Right renal cortex interstitium (tissue), 3 donors: ENCODE measurements around the gene SNIP1. TPM values are rescaled to one million over a fixed set of nuclear protein-coding genes. Genes with fewer than 3 reads are reported as not detected.

Source experiments
- polyA plus RNA-seq, 3 donors: library from polyadenylated mRNA; unstranded; fragments of 120-200 nt; gene quantifications; one replicate each; pipeline ENCODE4 v1.2.1, GENCODE V29; 2013; ENCODE audit not compliant: insufficient read length in 3 of 3

SNIP1 gene
- polyA plus RNA-seq, 3 donors: 13.4 to 15.1 (median 13.4) TPM

Other genes with a start within 250 kb of the SNIP1 start
- gene ZC3H12A, start 79.7 kb downstream of the SNIP1 start, polyA plus RNA-seq: 1 to 10 TPM; 1.1 to 2.1 (median 1.7) TPM
- gene MEAF6, start 39.5 kb downstream of the SNIP1 start, polyA plus RNA-seq: 100 to 1,000 TPM in 2 of 3 donors, 10 to 100 TPM in 1; 94.2 to 109 (median 102) TPM
- 10 to 100 TPM; 64.4 to 71.2 (median 66.9) TPM for gene DNALI1, start 2.6 kb upstream of the SNIP1 start, polyA plus RNA-seq
- 10 to 100 TPM; 79.7 to 90.0 (median 85.8) TPM for gene GNL2, start 41.6 kb upstream of the SNIP1 start, polyA plus RNA-seq
- gene RSPO1, start 80.6 kb upstream of the SNIP1 start, polyA plus RNA-seq: 1 to 10 TPM; 4.1 to 6.3 (median 5.6) TPM
- 10 to 100 TPM; 18.0 to 18.8 (median 18.3) TPM for gene CDCA8, start 138.2 kb upstream of the SNIP1 start, polyA plus RNA-seq
- gene EPHA10, start 210.8 kb upstream of the SNIP1 start, polyA plus RNA-seq: under 1 TPM; 0.06 to 0.11 (median 0.08) TPM
- 1 to 10 TPM; 3.7 to 4.9 (median 4.7) TPM for gene MANEAL, start 239.6 kb upstream of the SNIP1 start, polyA plus RNA-seq